ENCODE results near the gene GRM5.

DNA sequence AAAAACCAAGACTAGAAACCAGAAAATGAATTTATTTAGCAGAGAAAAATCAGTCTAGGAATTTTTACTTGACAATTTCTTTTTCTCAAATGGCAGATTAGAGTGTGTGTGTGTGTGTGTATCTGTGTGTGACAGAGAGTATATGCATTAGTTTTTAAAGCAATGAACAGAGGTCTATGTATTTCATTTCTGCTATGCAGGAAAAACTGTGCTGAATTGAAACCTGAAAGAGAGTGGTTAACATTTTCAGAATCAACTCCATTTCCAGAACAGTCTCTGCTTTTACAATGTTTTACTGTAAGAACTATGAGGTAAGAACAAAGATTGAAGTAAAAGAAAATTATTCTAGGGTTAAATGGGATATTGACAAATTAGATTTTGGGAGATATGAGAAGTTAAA is 114.8 kb downstream of the GRM5 start:
- no peak for TF ChIP-seq POLR2AphosphoS5 (IDR thresholded peaks at IDR 0.05; ENCODE audit: low read depth, low read length)
- TF ChIP-seq, protein P1, sequence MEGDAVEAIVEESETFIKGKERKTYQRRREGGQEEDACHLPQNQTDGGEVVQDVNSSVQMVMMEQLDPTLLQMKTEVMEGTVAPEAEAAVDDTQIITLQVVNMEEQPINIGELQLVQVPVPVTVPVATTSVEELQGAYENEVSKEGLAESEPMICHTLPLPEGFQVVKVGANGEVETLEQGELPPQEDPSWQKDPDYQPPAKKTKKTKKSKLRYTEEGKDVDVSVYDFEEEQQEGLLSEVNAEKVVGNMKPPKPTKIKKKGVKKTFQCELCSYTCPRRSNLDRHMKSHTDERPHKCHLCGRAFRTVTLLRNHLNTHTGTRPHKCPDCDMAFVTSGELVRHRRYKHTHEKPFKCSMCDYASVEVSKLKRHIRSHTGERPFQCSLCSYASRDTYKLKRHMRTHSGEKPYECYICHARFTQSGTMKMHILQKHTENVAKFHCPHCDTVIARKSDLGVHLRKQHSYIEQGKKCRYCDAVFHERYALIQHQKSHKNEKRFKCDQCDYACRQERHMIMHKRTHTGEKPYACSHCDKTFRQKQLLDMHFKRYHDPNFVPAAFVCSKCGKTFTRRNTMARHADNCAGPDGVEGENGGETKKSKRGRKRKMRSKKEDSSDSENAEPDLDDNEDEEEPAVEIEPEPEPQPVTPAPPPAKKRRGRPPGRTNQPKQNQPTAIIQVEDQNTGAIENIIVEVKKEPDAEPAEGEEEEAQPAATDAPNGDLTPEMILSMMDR (IDR thresholded peaks at IDR 0.05), result no peak

Data from Panc1 (cell line).